ENCODE data around the gene SLCO2A1. TPM values are rescaled to one million over a fixed set of nuclear protein-coding genes. Genes with fewer than 3 reads are reported as not detected.

The SLCO2A1 gene
- total and polyA plus RNA-seq, 2 experiments from 2014 or later: 0.22 to 4.8 TPM

DNA sequence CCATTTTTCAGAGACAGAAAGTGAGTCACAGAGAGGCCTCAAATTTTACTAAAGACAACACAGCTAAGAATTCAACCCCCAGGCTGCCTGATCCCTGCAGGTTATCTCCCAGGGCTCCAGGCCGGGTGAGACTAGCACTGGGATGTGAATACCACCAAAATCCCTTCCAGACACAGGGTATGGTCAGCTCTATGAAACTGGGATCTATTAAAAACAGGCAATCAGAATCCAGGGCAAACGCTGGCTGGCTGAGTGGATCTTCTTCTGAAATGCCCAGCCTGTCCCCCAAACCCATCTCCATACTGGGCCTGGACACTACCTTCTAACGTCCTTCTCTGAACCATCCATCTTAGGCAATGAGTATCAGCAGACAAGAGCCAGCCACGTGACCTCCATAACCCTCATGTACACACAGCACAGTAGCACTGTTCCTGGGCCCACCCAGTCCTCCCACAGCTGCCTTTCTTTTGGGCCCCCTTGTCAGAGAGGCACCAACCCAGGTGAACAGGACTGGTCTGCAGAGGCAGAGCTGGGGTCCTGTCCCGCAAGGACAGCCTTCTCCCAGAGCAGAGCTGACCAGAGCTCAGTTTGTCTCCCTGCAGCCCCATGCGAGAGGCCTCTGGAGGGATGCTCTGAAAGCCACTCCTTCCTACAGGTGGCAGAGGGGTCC, 135.9 kb downstream of the SLCO2A1 start:
- DNase-seq: no peak
- 78 to 81% methylated on average over 6 of the region's 6 CpGs for WGBS, 2 experiments (ENCODE audit: low coverage in 1 of 2, low lambda C conversion rate in 2 of 2, missing lambda C conversion rate in 2 of 2)
- H3K4me2 ChIP-seq (ENCODE audit: unreplicated experiment): no peak overlapping the region

DNA sequence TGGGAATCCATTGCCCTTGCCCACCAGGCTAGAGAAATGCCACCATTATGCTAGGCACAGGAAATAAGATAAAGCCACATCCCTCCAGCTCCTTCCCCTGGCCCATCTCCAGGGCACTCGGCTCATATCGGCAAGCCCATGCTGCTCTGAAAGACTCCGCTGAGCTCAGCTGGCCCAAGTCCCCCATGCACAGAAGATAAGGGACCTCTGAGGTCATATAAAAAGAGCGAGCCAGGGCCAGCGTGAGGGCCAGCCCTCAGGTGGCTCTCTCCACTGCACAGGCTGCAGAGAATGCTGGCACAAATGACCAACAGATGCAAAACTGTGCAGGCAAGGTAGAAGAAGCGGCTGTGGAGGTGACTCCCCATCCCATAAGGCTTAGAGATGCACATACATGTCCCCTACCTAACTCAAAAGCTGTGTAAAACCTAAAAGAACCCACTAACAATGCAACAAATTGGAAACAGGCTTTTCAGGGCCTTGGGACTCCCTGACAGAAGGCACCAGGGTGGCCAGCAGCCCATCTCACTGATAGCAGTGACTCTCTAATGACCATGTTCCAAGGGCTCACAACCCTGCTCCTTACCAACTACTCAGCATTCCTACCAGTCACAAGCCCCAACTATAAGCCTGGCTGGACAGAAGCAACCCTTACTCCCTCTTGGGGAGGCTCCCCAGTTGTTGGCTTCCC, 137.0 kb downstream of the SLCO2A1 start:
- Histone ChIP-seq H3K27me3 (replicated peaks; ENCODE audit: insufficient read depth) (peaks cover 9% of the 10 kb centered on the region; the same call in 1 of the 2 replicates), H4K20me1 (ENCODE audit: insufficient read depth) (no peaks in the 10 kb centered on the region), H3K9me2 (ENCODE audit: insufficient read depth) (no peaks in the 10 kb centered on the region), H3K9me3 (ENCODE audit: low read depth) (no peaks in the 10 kb centered on the region), H3K4me1 (ENCODE audit: insufficient read depth) (no peaks in the 10 kb centered on the region), H3K4me2 (ENCODE audit: unreplicated experiment) (no peak overlapping the region), H3K27ac (no peak overlapping the region), H2AFZ (no peak overlapping the region), H3F3A (ENCODE audit: insufficient read depth) (no peaks in the 10 kb centered on the region), H3K9ac (no peak overlapping the region), H3K4me3 (no peak overlapping the region), H3K79me2 (ENCODE audit: insufficient read depth) (no peaks in the 10 kb centered on the region), H3K36me3 (ENCODE audit: low read depth) (no peaks in the 10 kb centered on the region)
- no peak for DNase-seq
- WGBS, 2 experiments (ENCODE audit: low coverage in 1 of 2, low lambda C conversion rate in 2 of 2, missing lambda C conversion rate in 2 of 2): 74 to 82% methylated on average over 6 of the region's 6 CpGs
- TF ChIP-seq EZH2 (IDR thresholded peaks at IDR 0.05; ENCODE audit: insufficient read depth, poor library complexity, severe bottlenecking) (no peak), EZH2phosphoT487 (IDR thresholded peaks at IDR 0.05; ENCODE audit: insufficient read depth, low read depth) (no peak)
- in situ Hi-C loops (cut with MboI): no loop called here

More for the DNA sequence above, 135.9 kb downstream of the SLCO2A1 start:
- Histone ChIP-seq H3F3A (ENCODE audit: insufficient read depth) (no peaks in the 10 kb centered on the region), H3K27ac (no peak overlapping the region), H4K20me1 (ENCODE audit: insufficient read depth) (no peaks in the 10 kb centered on the region), H3K9ac (no peak overlapping the region), H3K79me2 (ENCODE audit: insufficient read depth) (no peaks in the 10 kb centered on the region), H3K9me3 (ENCODE audit: low read depth) (no peaks in the 10 kb centered on the region), H3K4me3 (no peak overlapping the region), H3K36me3 (ENCODE audit: low read depth) (no peaks in the 10 kb centered on the region), H2AFZ (no peak overlapping the region), H3K27me3 (replicated peaks; ENCODE audit: insufficient read depth) (peaks cover 9% of the 10 kb centered on the region; the same call in 1 of the 2 replicates), H3K9me2 (ENCODE audit: insufficient read depth) (no peaks in the 10 kb centered on the region), H3K4me1 (ENCODE audit: insufficient read depth) (no peaks in the 10 kb centered on the region)
- in situ Hi-C loops (cut with MboI): no loop called here
- TF ChIP-seq EZH2 (IDR thresholded peaks at IDR 0.05; ENCODE audit: insufficient read depth, poor library complexity, severe bottlenecking) (no peak), EZH2phosphoT487 (IDR thresholded peaks at IDR 0.05; ENCODE audit: insufficient read depth, low read depth) (no peak)

DNA sequence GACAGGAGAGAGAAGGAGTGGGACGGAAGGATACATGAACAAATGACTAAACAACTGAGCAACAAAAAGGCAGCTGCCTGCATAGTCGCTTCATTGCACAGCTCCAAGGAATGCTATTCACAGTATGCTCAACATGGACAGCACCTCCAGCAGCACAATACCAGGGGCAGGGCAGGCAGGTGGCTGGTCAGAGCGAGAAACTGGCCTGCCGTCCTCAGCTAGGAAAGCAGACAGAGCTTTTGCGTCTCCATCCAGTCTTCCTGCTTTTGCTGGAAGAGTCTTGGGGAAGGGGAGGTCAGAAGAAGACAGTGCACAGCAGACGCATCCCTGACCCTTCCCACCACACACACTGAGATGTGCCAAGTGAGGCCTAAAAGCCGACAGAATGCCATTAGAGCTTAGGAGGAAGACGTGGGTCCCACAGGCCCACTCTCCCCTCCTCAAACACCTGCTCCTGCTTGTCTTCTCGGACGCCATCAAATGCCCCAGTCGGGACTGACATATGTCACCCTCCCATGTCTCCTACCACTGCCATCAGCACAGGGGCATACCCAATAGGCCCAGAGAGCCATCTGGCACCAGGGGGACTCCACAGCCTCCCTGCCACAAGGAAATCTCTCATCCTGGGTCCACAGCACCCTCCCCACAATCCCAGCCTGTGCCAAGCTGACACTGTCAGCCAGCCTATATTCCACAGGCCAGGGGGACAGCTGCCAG, 137.9 kb downstream of the SLCO2A1 start:
- WGBS, 2 experiments (ENCODE audit: low coverage in 1 of 2, low lambda C conversion rate in 2 of 2, missing lambda C conversion rate in 2 of 2): 79 to 84% methylated on average over 10 to 11 of the region's 11 CpGs
- H3K27ac ChIP-seq: no peak overlapping the region
- DNase-seq: no peak
- H3K36me3 ChIP-seq (ENCODE audit: low read depth): no peaks in the 10 kb centered on the region
- no peaks in the 10 kb centered on the region for H3K79me2 ChIP-seq (ENCODE audit: insufficient read depth)
- no peaks in the 10 kb centered on the region for H4K20me1 ChIP-seq (ENCODE audit: insufficient read depth)
- H3K9me3 ChIP-seq (ENCODE audit: low read depth): no peaks in the 10 kb centered on the region
- no peaks in the 10 kb centered on the region for H3K4me1 ChIP-seq (ENCODE audit: insufficient read depth)
- H3K9ac ChIP-seq: no peak overlapping the region
- in situ Hi-C loops (cut with MboI): no loop called here
- peaks cover 4% of the 10 kb centered on the region; the same call in 1 of the 2 replicates for H3K27me3 ChIP-seq (replicated peaks; ENCODE audit: insufficient read depth)
- TF ChIP-seq EZH2 (IDR thresholded peaks at IDR 0.05; ENCODE audit: insufficient read depth, poor library complexity, severe bottlenecking) (no peak), EZH2phosphoT487 (IDR thresholded peaks at IDR 0.05; ENCODE audit: insufficient read depth, low read depth) (no peak)
- H2AFZ ChIP-seq: no peak overlapping the region
- H3K4me2 ChIP-seq (ENCODE audit: unreplicated experiment): no peak overlapping the region
- no peak overlapping the region for H3K4me3 ChIP-seq
- H3F3A ChIP-seq (ENCODE audit: insufficient read depth): no peaks in the 10 kb centered on the region
- H3K9me2 ChIP-seq (ENCODE audit: insufficient read depth): no peaks in the 10 kb centered on the region

DNA sequence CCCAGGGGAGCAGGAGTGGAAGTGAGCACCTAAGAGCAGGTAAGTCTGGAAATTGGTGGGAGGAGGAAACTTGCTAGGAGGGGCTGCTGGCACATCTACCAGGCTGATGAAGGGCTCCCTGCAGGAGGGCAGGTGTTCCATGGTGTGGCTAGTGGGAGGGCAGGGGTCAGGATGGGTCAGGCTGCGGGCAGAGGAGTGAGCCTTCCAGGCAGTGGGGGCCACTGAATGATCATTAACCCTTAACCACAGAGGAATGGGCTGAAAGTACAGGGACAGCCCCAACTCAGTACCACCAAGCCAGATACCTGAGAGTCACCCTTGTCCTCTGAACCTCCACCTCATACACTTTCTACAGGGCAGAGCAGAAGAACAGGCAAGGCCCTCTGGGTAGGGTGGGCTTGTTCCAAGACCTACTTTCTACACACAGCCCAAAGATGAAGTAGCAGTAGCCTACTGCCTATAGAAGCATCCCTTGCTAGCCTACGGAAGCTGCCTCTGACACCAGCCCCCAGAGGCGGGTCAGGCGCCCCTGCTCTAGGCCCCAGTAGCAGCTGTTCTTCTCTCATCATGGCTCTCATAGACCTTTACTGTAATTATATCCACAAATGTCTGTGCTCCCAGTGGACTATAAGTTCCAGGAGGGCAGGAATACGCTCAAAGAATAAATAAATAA, 138.6 kb downstream of the SLCO2A1 start:
- in situ Hi-C loops (cut with MboI): no loop called here
- no peaks in the 10 kb centered on the region for H3K79me2 ChIP-seq (ENCODE audit: insufficient read depth)
- no peak for DNase-seq
- H3F3A ChIP-seq (ENCODE audit: insufficient read depth): no peaks in the 10 kb centered on the region
- H3K9ac ChIP-seq: no peak overlapping the region
- no peaks in the 10 kb centered on the region for H3K36me3 ChIP-seq (ENCODE audit: low read depth)
- no peaks in the 10 kb centered on the region; the same call in 1 of the 2 replicates for H3K27me3 ChIP-seq (replicated peaks; ENCODE audit: insufficient read depth)
- WGBS, 2 experiments (ENCODE audit: low coverage in 1 of 2, low lambda C conversion rate in 2 of 2, missing lambda C conversion rate in 2 of 2): 62 to 70% methylated on average over 5 of the region's 5 CpGs
- H3K4me3 ChIP-seq: no peak overlapping the region
- no peaks in the 10 kb centered on the region for H3K4me1 ChIP-seq (ENCODE audit: insufficient read depth)
- no peak for TF ChIP-seq EZH2 (IDR thresholded peaks at IDR 0.05; ENCODE audit: insufficient read depth, poor library complexity, severe bottlenecking)
- TF ChIP-seq EZH2phosphoT487 (IDR thresholded peaks at IDR 0.05; ENCODE audit: insufficient read depth, low read depth): no peak
- H3K4me2 ChIP-seq (ENCODE audit: unreplicated experiment): no peak overlapping the region
- H2AFZ ChIP-seq: no peak overlapping the region
- no peaks in the 10 kb centered on the region for H3K9me3 ChIP-seq (ENCODE audit: low read depth)
- H3K27ac ChIP-seq: no peak overlapping the region
- H3K9me2 ChIP-seq (ENCODE audit: insufficient read depth): no peaks in the 10 kb centered on the region
- no peaks in the 10 kb centered on the region for H4K20me1 ChIP-seq (ENCODE audit: insufficient read depth)

Measured in GM23248 (cell line).